Islet precursor cell (in vitro differentiated cells): ENCODE data around the gene LMNTD2.
A peak's percentile ranks its signal among the peaks of the same experiment; 100 is the strongest.
"Not testable (repeated sequence)": the region's sequence is repeated elsewhere in the genome, so short reads cannot be mapped to it uniquely, and the experiment has no call there.

ENCODE experiments used
- DNase-seq: peaks from one replicate; pipeline ENCODE4 v3.0.0-alpha.2; 2018

Gene LMNTD2

GRCh38 chr11:586376-587316 lies 26.1 kb upstream of the LMNTD2 start:
- no peak for DNase-seq

DNA sequence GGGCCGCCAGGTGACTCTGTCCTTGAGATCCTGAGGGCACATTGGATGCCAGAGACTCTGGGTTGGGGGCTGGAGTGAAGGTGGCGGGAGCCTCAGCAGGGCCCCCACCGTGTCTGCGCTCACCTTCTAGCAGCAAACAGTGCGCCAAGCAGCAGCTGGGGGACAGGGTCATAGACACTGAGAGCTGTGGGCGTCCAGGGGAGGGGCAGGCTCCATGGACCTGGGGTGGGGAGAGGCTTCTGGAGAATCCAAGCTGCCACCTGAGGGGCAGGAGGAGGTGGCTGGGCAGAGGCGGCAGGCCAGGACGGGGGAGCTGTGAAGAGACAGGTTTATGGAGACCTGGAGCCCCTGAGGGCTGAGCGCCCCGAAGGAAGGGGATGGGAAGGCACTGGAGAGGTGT lies 23.7 kb upstream of the LMNTD2 start:
- no peak for DNase-seq

- no peak for DNase-seq
These were observed 21.2 kb upstream of the LMNTD2 start for GRCh38 chr11:581752-582151.

DNA sequence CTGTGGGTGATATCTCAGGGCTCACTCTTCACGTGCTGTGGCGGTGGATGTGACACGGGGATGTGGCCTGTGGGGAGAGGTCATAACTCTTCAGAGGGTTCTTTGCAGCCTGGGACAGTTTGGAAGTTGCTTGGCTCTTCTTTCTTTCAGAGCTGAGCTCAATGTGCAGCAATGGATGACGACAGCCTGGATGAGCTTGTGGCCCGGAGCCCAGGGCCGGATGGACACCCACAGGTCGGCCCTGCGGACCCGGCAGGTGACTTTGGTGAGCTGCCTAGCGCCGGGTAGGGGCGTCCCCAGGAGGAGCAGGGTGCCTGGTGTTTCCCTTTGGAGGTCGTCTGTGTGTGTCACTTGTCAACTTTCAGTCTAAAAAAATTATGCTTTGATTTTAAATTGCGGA lies 20.8 kb upstream of the LMNTD2 start:
- no peak for DNase-seq

DNA sequence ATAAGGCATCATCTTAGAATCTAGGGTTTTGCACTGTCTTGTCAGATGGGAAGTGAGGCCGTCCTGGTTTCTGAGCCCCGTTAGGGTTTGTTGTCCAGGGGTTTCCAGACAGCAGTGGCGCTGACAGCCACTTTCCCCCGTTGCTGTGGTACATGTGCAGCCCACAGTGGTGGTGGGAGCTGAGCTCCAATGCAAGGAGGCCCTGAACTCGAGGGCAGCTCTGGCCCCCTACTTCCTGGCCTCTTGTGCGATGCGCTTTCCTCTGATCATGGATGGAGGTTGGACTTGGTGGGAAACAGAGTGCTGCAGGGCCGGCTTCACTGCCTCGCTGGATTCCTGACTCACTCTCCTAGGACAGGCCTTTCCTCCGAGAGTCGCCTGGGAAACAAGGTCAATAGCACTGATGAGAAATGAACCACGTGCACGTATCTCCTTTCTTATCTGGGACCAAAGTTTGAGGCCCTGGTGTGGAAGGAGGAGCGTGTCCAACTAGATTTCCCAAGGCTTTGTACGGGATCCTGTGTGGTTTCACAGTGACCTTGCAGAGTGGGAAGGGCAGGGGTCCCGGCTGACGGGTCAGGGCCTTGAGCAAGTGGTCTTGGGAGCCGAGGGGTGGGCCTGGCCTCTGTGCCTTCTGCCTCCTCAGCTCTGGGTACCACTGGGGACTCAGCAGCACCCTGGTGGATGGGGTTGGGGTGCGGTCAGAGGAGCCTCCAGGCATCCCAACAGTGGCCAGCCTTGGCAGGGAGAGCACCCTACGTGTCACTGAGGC lies 19.5 kb upstream of the LMNTD2 start:
- no peak for DNase-seq

GRCh38 chr11:578276-579035 lies 17.9 kb upstream of the LMNTD2 start:
- DNase-seq: no peak

- no peak for DNase-seq
These were observed 17.0 kb upstream of the LMNTD2 start for GRCh38 chr11:577611-577894.

GRCh38 chr11:576811-577610 lies 16.5 kb upstream of the LMNTD2 start:
- no peak for DNase-seq

DNA sequence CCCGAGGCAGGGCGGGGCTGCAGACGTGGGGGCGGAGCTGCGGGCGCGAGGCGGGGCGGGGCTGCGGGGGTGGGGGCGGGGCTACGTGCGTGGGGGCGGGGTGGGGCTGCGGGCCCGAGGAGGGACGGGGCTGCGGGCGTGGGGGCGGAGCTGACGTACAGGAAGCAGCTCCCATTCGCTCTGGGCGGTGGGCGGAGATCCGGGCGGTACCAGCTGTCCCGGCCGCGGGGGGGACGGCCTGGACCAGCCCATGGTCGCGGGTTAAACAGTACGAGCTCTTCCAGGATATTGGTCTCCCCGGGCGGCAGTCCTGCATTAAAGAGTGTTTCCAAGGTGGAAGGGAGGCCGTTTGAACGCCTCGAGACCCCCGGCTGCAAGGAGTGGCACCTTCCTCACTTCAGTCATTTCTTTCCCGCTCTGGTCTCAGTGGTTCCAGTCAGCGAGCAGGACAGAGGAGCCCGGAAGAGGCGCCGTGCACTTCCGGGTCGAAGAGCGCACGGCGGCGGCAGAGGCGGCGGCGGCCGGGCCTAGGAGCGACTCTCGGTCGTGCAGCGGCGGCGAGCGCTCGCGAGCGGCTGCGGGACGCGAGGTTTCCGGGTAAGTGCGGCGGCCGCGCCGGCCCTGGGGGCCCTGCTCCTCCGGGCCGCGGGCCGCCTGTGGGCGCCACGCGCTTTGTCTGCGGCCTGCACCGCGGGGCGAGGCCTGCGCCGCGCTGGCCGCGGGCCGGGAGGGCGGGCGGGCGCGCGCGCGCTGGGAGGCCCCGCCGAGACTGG lies 15.6 kb upstream of the LMNTD2 start, which contains the start of gene PHRF1:
Gene PHRF1, plus strand, starts transcription at position 475 of the 773 bp plus-strand sequence. CDS start 5,043 bp downstream, outside the sequence.
- peak; percentile 97 for DNase-seq

DNA sequence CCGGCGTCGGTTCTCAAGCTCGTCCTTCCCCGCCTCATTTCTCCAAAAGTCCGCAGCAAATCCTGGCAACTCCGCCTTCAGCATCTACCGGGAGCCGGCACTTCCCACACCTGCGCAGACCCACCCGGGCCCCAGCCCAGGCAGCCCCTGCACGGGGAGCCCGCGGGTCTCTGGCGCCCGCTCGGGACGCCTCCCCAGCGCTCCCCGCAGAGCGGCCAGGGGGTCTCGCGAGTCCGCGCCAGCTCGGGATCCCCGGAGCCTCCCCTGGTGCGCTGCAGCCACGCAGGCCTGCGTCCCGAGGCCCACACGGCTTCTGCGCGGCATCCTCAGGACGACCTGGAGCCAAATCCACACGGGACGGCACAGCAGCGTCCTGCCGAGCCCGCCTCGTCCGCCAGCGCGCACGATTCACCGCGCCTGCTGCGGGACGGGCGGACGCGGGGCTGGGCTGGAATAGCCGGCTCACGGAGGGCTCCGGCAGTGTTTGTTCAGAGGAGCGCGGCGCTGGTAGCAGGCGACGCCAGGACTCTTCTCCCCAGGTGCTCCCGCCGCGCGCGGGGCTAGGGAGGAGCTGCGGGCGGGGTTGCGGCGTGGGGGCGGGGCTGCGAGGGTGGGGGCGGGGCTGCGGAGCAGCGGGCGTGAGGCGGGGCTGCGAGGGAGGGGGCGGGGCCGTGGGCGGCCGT lies 14.9 kb upstream of the LMNTD2 start:
- no peak for DNase-seq

DNA sequence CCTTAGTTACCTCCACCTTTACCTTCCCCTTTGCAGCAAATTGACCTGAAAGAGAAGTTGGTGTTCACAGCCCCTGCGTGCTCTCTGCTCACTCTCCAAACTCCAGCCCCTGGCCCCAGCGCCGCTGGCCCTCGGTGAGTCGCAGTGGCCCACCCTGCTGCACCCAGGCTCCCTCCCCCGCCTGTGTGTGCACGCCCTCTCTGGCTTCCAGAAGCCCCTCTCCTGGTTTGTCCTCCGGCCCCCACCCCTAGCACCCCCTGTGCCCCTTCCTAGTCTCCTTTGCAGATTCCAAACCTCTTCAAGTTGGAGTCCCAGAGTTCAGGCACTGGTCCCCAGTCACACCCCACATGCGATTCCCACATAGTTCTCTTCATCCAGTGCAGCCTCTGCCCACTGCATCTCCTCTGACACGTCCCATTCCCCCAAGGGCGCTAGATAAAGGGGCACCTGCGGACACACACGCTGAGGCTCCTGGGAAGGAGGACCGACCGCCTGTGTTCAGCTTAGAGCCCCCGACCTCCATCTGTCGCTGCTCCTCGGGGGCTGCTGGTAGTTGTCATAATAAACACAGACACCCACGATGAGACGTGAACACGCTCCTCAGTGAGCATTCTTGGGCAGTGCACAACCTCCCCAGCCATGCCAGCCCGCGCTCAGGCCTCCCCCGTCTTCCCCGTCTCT lies 14.2 kb upstream of the LMNTD2 start:
- no peak for DNase-seq

DNA sequence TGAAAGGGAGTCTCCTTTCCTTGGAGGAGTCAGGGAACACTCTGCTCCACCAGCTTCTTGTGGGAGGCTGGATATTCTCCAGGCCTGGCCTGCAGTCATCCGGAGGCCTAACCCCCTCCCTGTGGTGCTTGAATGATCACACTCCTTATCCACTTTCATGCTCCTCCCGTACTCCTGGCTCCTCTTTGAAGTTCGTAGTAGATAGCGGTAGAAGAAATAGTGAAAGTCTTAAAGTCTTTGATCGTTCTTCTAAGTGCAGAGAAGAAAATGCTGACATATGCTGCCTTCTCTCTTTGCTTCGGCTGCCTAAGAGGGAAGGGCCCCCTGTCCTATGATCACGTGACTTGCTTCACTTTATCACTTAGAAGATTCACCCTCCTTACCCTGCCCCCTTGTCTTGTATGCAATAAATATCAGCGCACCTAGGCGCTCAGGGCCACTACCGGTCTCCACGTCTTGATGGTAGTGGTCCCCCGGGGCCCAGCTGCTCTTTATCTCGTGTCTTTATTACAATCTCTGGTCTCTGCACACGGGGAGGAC lies 13.6 kb upstream of the LMNTD2 start:
- not testable (repeated sequence) for DNase-seq

DNA sequence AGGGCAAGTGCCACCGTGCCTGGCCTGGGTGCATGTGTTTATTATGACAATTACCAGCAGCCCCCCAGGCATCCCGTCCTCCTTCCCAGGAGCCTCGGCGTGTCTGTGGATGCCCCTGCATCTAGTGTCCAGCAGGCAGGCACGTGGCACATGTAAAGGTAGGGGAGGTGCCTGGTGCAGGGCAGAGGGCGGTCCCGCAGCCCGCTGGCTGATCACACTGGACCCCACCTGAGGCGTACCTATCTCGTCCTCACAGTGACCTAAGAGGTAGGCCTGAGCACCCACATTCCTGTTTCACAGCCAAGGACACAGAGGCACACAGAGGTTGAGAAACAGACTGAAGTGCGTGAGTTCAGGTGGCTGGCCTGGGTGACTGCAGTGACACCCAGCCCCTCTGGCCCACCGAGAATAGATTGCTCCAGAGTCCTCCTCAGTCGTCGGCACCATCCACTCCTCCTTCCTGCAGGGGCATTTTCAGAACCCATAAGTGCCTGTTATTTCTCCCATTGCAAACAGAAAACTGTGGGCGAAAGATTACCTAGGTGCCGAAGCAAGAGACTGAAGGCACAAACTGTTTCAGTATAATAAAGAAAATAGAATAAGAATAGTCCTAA lies 12.7 kb upstream of the LMNTD2 start:
- no peak for DNase-seq

- DNase-seq: no peak
These were observed 11.3 kb upstream of the LMNTD2 start for GRCh38 chr11:571802-572185.

GRCh38 chr11:569158-569885 lies 8.8 kb upstream of the LMNTD2 start:
- no peak for DNase-seq

DNA sequence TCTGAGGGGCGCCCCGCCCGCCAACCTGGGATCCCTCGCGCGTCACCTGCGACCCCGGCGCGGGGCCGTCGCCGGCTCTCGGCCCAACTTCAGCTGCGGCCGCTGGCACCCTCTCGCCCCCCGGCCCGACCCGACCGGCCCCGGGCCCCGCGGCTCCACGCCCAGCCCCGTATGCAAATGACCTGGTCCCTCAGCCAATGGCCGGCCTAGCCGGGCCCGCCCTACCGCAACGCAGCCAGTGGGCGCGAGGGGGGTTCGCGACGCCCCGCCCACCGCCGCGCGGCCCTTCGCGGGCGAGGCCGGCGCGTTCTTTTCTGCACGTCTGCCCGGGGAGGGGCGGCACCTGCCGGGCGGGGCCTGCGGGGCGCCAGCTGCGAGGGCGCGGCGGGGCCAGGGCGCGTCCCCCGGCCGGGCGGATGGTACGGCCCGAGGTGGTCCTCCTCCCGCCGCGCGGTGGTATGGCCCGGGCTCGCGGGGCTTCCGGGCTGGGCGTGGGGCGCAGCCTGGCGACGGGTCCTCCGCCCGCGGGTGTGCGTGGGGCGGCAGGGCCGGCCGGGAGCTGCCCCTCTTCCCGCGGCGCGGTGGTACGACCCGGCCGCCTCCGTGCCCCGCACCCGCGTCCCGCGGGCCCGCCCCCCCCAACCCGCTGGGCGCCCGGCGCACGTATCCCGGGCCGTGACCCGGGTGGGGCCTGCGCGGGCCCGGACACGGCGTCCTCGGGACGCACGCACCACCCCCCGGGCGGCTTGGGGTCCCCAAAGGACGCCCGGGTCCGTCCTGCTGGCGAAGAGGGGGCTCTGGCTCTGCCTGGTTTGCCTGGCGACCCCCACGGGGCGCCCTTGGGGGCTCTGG lies 8.0 kb upstream of the LMNTD2 start:
- DNase-seq: peak; percentile 98

GRCh38 chr11:567629-568292 lies 7.2 kb upstream of the LMNTD2 start:
- DNase-seq: peak; percentile 76
